ENCODE results near the gene DNMBP. TPM values are rescaled to one million over a fixed set of nuclear protein-coding genes. Genes with fewer than 3 reads are reported as not detected.

DNMBP gene
- total RNA-seq: 23.8 TPM

GRCh38 chr10:100009793-100010676 lies at the start of gene DNMBP:
Gene DNMBP, minus strand, starts transcription at chr10:100009947. Its CDS starts 37,823 bp downstream, at chr10:99972124.
- peak; percentile 95 for DNase-seq

- DNase-seq: no peak
Observed at GRCh38 chr10:100057948-100058347, 48.2 kb upstream of the DNMBP start.

- no peak for DNase-seq
Observed at GRCh38 chr10:100053686-100054460, 44.1 kb upstream of the DNMBP start.

GRCh38 chr10:100046021-100046486 lies 36.3 kb upstream of the DNMBP start:
- DNase-seq: peak; percentile 94

GRCh38 chr10:100045592-100045991 lies 35.8 kb upstream of the DNMBP start:
- no peak for DNase-seq

- DNase-seq: peak; percentile 31
Observed at GRCh38 chr10:100043796-100044195, 34.0 kb upstream of the DNMBP start.

- no peak for DNase-seq
Observed at GRCh38 chr10:100043344-100043743, 33.6 kb upstream of the DNMBP start.

- peak; percentile 48 for DNase-seq
Observed at GRCh38 chr10:100041306-100042002, 31.7 kb upstream of the DNMBP start.

- DNase-seq: no peak
Observed at GRCh38 chr10:100038561-100039071, 28.9 kb upstream of the DNMBP start.

GRCh38 chr10:100037758-100038315 lies 28.1 kb upstream of the DNMBP start:
- no peak for DNase-seq

GRCh38 chr10:100036850-100037249 lies 27.1 kb upstream of the DNMBP start:
- no peak for DNase-seq

GRCh38 chr10:100033766-100034418 lies 24.1 kb upstream of the DNMBP start:
- DNase-seq: no peak

- DNase-seq: no peak
Observed at GRCh38 chr10:100027416-100027815, 17.7 kb upstream of the DNMBP start.

GRCh38 chr10:100025576-100025975 lies 15.8 kb upstream of the DNMBP start:
- DNase-seq: peak; percentile 93

- no peak for DNase-seq
Observed at GRCh38 chr10:100024748-100025147, 15.0 kb upstream of the DNMBP start.

GRCh38 chr10:100022403-100022802 lies 12.7 kb upstream of the DNMBP start:
- no peak for DNase-seq

GRCh38 chr10:100021322-100021721 lies 11.6 kb upstream of the DNMBP start:
- DNase-seq: peak; percentile 75

- DNase-seq: no peak
Observed at GRCh38 chr10:100020886-100021253, 11.1 kb upstream of the DNMBP start.

GRCh38 chr10:100020142-100020885 lies 10.6 kb upstream of the DNMBP start:
- DNase-seq: no peak

GRCh38 chr10:100019787-100020141 lies 10.0 kb upstream of the DNMBP start:
- peak; percentile 59 for DNase-seq
